Gastroesophageal sphincter (tissue), 4 donors: ENCODE results near the gene XDH. TPM values are rescaled to one million over a fixed set of nuclear protein-coding genes. Genes with fewer than 3 reads are reported as not detected.

ENCODE experiments used
- ATAC-seq: fragments of 150-250 bp; one replicate; pipeline ENCODE4 v1.9.1; 2016; ENCODE audit warnings: mild to moderate bottlenecking, moderate library complexity
- H3K27ac ChIP-seq, 4 donors: fragments of 200-600 bp; sonication (generic) in 3 of 4; 1 replicate in 3 of 4; 2 replicates in 1 of 4; pipeline ENCODE4 v1.5.1; 2016 to 2019
- H3K27me3 ChIP-seq: fragments of 200-600 bp; sonication (generic); one replicate; pipeline ENCODE4 v1.5.1; 2019
- H3K36me3 ChIP-seq, 2 donors: fragments of 200-600 bp; sonication (generic); one replicate each; pipeline ENCODE4 v1.5.1; 2019; ENCODE audit warnings: control low read depth in 1 of 2
- H3K4me1 ChIP-seq, 3 donors: fragments of 200-600 bp; sonication (generic); 1 replicate in 2 of 3; 2 replicates in 1 of 3; pipeline ENCODE4 v1.5.1; 2016 to 2019; ENCODE audit warnings: control low read depth in 2 of 3
- H3K4me3 ChIP-seq, 2 donors: fragments of 200-600 bp; sonication (generic); one replicate each; pipeline ENCODE4 v1.5.1; 2019; ENCODE audit warnings: mild to moderate bottlenecking in 1 of 2, moderate library complexity in 1 of 2
- H3K9me3 ChIP-seq, 3 donors: fragments of 200-600 bp; sonication (generic); one replicate each; pipeline ENCODE4 v1.5.1; 2017 to 2019; ENCODE audit warnings: control low read depth in 2 of 3
- CTCF ChIP-seq, 4 experiments: fragments of 200-600 bp in 2 of 4; fragments of 450-650 bp in 2 of 4; sonication (generic) in 1 of 4; IDR thresholded peaks; one replicate each; pipeline ENCODE4 v1.5.1; 2017 to 2019; ENCODE audit warnings: antibody characterized with exemption in 4 of 4, mild to moderate bottlenecking in 2 of 4, moderate library complexity in 2 of 4
- EP300 ChIP-seq: sonication (generic); formaldehyde crosslinking; IDR thresholded peaks from one replicate; pipeline ENCODE4 v1.6.1; 2017; ENCODE audit warnings: antibody characterized with exemption, mild to moderate bottlenecking
- POLR2A ChIP-seq, 2 donors: fragments of 450-650 bp; IDR thresholded peaks; one replicate each; pipeline ENCODE4 v1.6.1; 2017; ENCODE audit warnings: antibody characterized with exemption in 2 of 2, mild to moderate bottlenecking in 2 of 2, moderate library complexity in 1 of 2
- POLR2AphosphoS5 ChIP-seq: sonication (generic); formaldehyde crosslinking; IDR thresholded peaks from one replicate; pipeline ENCODE4 v1.6.1; 2017; ENCODE audit warnings: antibody characterized with exemption
- WGBS, 2 donors: methylation state at CpG; one replicate each; pipeline ENCODE4 v1.1.5; 2018; ENCODE audit warnings: low coverage in 1 of 2; 5-methylcytosine and 5-hydroxymethylcytosine counted together
- total RNA-seq, 4 donors: library from RNA; depleted of rRNA; stranded (reverse); fragments of >200 nt; gene quantifications; one replicate each; pipeline ENCODE4 v1.1.0, GENCODE V29; 2016

The XDH gene
- total RNA-seq, 4 donors from 2014 or later = under 0.01 to 2.8 (median 0.08) TPM; not detected in 1

- TF ChIP-seq CTCF (IDR thresholded peaks at IDR 0.05) = no peak
- no peak for TF ChIP-seq POLR2AphosphoS5
- no peak for TF ChIP-seq EP300
- no peak for TF ChIP-seq POLR2A (IDR thresholded peaks at IDR 0.05)
- no peak for ATAC-seq
- WGBS, 2 donors = 56 to 67% methylated on average over 1 of the region's 2 CpGs
Observed at GRCh38 chr2:31398881-31399280, 15.7 kb downstream of the XDH start.

GRCh38 chr2:31397094-31397493 lies 17.4 kb downstream of the XDH start:
- no peaks in the 10 kb centered on the region for H3K9me3 ChIP-seq
- 39 to 40% methylated on average over 2 of the region's 4 CpGs for WGBS, 2 donors
- H3K4me1 ChIP-seq = no peaks in the 10 kb centered on the region
- H3K27me3 ChIP-seq = no peaks in the 10 kb centered on the region
- no peak overlapping the region for H3K4me3 ChIP-seq
- TF ChIP-seq POLR2AphosphoS5 = no peak
- TF ChIP-seq CTCF (IDR thresholded peaks at IDR 0.05) = no peak
- TF ChIP-seq POLR2A (IDR thresholded peaks at IDR 0.05) = no peak
- no peak for TF ChIP-seq EP300
- ATAC-seq = no peak
- H3K36me3 ChIP-seq = no peaks in the 10 kb centered on the region
- no peak overlapping the region for H3K27ac ChIP-seq

More at GRCh38 chr2:31398881-31399280, 15.7 kb downstream of the XDH start:
- Histone ChIP-seq H3K27ac (no peak overlapping the region), H3K4me1 (no peaks in the 10 kb centered on the region), H3K4me3 (no peak overlapping the region), H3K27me3 (no peaks in the 10 kb centered on the region), H3K9me3 (no peaks in the 10 kb centered on the region), H3K36me3 (no peaks in the 10 kb centered on the region)

GRCh38 chr2:31390324-31390723 lies 24.2 kb downstream of the XDH start:
- no peak for TF ChIP-seq CTCF (IDR thresholded peaks at IDR 0.05)
- TF ChIP-seq POLR2A (IDR thresholded peaks at IDR 0.05) = no peak
- no peak for TF ChIP-seq POLR2AphosphoS5
- TF ChIP-seq EP300 = no peak
- Histone ChIP-seq H3K27me3 (no peaks in the 10 kb centered on the region), H3K36me3 (no peaks in the 10 kb centered on the region), H3K27ac (no peak overlapping the region), H3K9me3 (no peaks in the 10 kb centered on the region), H3K4me3 (no peak overlapping the region), H3K4me1 (no peaks in the 10 kb centered on the region)
- ATAC-seq = no peak

GRCh38 chr2:31388736-31389135 lies 25.8 kb downstream of the XDH start:
- ATAC-seq = no peak
- Histone ChIP-seq H3K9me3 (no peaks in the 10 kb centered on the region), H3K27me3 (no peaks in the 10 kb centered on the region), H3K36me3 (no peaks in the 10 kb centered on the region), H3K4me3 (no peak overlapping the region), H3K4me1 (no peaks in the 10 kb centered on the region), H3K27ac (no peak overlapping the region)
- no CpG with 5 or more reads among the region's 4 CpGs for WGBS, 2 donors
- TF ChIP-seq CTCF (IDR thresholded peaks at IDR 0.05) (no peak), EP300 (no peak)

GRCh38 chr2:31387850-31388249 lies 26.7 kb downstream of the XDH start:
- 72 to 81% methylated on average over 2 to 4 of the region's 8 CpGs for WGBS, 2 donors
- ATAC-seq = no peak
- Histone ChIP-seq H3K4me1 (no peaks in the 10 kb centered on the region), H3K27ac (no peak overlapping the region), H3K4me3 (no peak overlapping the region), H3K9me3 (no peaks in the 10 kb centered on the region), H3K27me3 (peaks cover under 1% of the 10 kb centered on the region), H3K36me3 (no peaks in the 10 kb centered on the region)
- TF ChIP-seq POLR2A (IDR thresholded peaks at IDR 0.05) (no peak), POLR2AphosphoS5 (no peak), EP300 (no peak), CTCF (IDR thresholded peaks at IDR 0.05) (no peak)
